Activated T-helper 17 cell treated with anti-CD3 and anti-CD28 coated beads, Interleukin-2, amount 50 U/mL, for 72 hours (primary cell): ENCODE results near the gene MBD5. TPM values are rescaled to one million over a fixed set of nuclear protein-coding genes. Genes with fewer than 3 reads are reported as not detected.
A peak's percentile ranks its signal among the peaks of the same experiment; 100 is the strongest.
"Not testable (repeated sequence)": the region's sequence is repeated elsewhere in the genome, so short reads cannot be mapped to it uniquely, and the experiment has no call there.

Experiments
- ATAC-seq: fragments of 150-1000 bp; cut with Tn5 transposase; replicated peaks from 2 replicates; pipeline ENCODE4 v1.10.0; 2021; ENCODE audit warnings: mild to moderate bottlenecking, moderate library complexity
- H3K27ac Mint-ChIP-seq: one replicate; pipeline ENCODE4 v1.8.0; 2022; ENCODE audit warnings: mixed read lengths
- H3K27me3 Mint-ChIP-seq: one replicate; pipeline ENCODE4 v1.8.0; 2022; ENCODE audit warnings: mixed read lengths
- H3K36me3 Mint-ChIP-seq: one replicate; pipeline ENCODE4 v1.8.0; 2022; ENCODE audit warnings: low read depth, mild to moderate bottlenecking, mixed read lengths
- H3K4me1 Mint-ChIP-seq: one replicate; pipeline ENCODE4 v1.8.0; 2022; ENCODE audit warnings: mixed read lengths
- H3K4me3 Mint-ChIP-seq: one replicate; pipeline ENCODE4 v1.8.0; 2022; ENCODE audit warnings: mild to moderate bottlenecking, mixed read lengths
- H3K9me3 Mint-ChIP-seq: one replicate; pipeline ENCODE4 v1.8.0; 2022; ENCODE audit warnings: mixed read lengths
- total RNA-seq, 2 donors: library from RNA; stranded (reverse); gene quantifications; one replicate each; pipeline ENCODE4 v1.2.3, GENCODE V29; 2022

The MBD5 gene
- total RNA-seq, 2 donors from 2014 or later = 33.5 to 55.7 TPM

- Mint-ChIP-seq H3K4me1 (peaks cover 26% of the 10 kb centered on the region), H3K36me3 (peaks cover 14% of the 10 kb centered on the region)
- not testable (repeated sequence) for ATAC-seq, H3K27me3 Mint-ChIP-seq, H3K4me3 Mint-ChIP-seq, H3K9me3 Mint-ChIP-seq, H3K27ac Mint-ChIP-seq
Observed at GRCh38 chr2:148008411-148008810, 12.5 kb upstream of the MBD5 start.

GRCh38 chr2:148013876-148014275, 7.0 kb upstream of the MBD5 start:
- peaks cover 25% of the 10 kb centered on the region for H3K4me1 Mint-ChIP-seq
- no peak for ATAC-seq
- no peak overlapping the region for H3K4me3 Mint-ChIP-seq
- no peaks in the 10 kb centered on the region for H3K36me3 Mint-ChIP-seq
- H3K27me3 Mint-ChIP-seq = no peaks in the 10 kb centered on the region
- H3K9me3 Mint-ChIP-seq = no peaks in the 10 kb centered on the region
- H3K27ac Mint-ChIP-seq = no peak overlapping the region

DNA sequence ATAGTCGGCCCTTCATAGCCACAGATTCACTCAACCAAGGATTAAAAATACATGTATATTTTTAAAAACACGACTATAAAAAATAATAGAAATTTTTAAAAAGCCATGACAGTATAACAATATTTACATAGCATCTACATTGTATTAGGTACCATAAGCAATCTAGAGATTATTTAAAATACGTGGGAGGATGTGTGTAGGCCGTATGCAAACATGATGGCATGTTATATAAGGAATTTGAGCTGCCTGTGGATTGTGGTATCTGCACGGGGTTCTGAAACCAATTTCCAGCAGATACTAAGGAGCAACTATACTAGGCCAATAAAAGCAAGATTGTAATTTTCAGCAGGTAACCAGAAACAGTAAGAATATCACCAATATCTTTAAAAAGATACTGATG, 6.3 kb upstream of the MBD5 start:
- no peak for ATAC-seq
- Mint-ChIP-seq H3K27ac (no peak overlapping the region), H3K9me3 (no peaks in the 10 kb centered on the region), H3K4me1 (peaks cover 25% of the 10 kb centered on the region), H3K36me3 (no peaks in the 10 kb centered on the region), H3K4me3 (no peak overlapping the region), H3K27me3 (no peaks in the 10 kb centered on the region)

- no peaks in the 10 kb centered on the region for H3K27me3 Mint-ChIP-seq
- no peaks in the 10 kb centered on the region for H3K9me3 Mint-ChIP-seq
- H3K27ac Mint-ChIP-seq = peak within 1 kb of the TSS; percentile 85
- peak; percentile 91 for ATAC-seq
- H3K4me3 Mint-ChIP-seq = peak within 1 kb of the TSS; percentile 88
- peaks cover 24% of the 10 kb centered on the region for H3K4me1 Mint-ChIP-seq
- peaks cover 10% of the 10 kb centered on the region for H3K36me3 Mint-ChIP-seq
Observed at GRCh38 chr2:148020111-148021058, 506 bp upstream of the MBD5 start, which contains the start of gene ORC4. TSS of gene ORC4 (minus strand) at chr2:148020737. CDS start at chr2:147975958, 44,779 bp downstream.

DNA sequence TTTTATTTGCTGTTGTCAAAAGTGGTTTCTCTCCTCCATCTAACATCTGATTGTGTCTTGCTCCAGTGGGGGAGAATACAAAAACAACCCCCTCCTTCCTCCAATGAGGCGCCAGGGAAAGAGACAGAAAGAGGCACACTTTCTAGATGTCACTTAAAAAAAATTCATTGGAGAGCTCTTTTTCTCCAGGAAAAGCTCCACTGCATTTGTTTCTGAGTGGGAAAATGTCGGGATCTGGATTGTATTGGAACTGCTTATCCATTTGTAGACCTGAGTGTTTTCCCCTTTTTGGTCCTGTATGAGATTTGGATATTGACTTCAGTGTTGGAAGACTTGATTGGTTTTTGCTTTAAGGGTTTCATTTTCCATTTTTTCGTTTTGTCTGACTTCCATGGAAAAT, 995 bp downstream of the MBD5 start:
- Mint-ChIP-seq H3K27ac (peak overlapping the region; percentile 85), H3K4me3 (peak overlapping the region; percentile 88), H3K36me3 (peaks cover 10% of the 10 kb centered on the region), H3K27me3 (no peaks in the 10 kb centered on the region), H3K9me3 (no peaks in the 10 kb centered on the region), H3K4me1 (peaks cover 21% of the 10 kb centered on the region)
- ATAC-seq = no peak

GRCh38 chr2:148022351-148022750, 1.5 kb downstream of the MBD5 start:
- Mint-ChIP-seq H3K27me3 (no peaks in the 10 kb centered on the region), H3K27ac (peak overlapping the region; percentile 85), H3K36me3 (peaks cover 10% of the 10 kb centered on the region), H3K4me1 (peaks cover 20% of the 10 kb centered on the region), H3K4me3 (peak overlapping the region; percentile 88), H3K9me3 (no peaks in the 10 kb centered on the region)
- no peak for ATAC-seq

GRCh38 chr2:148022882-148023281, 2.0 kb downstream of the MBD5 start:
- Mint-ChIP-seq H3K4me1 (peaks cover 17% of the 10 kb centered on the region), H3K9me3 (no peaks in the 10 kb centered on the region), H3K36me3 (peaks cover 10% of the 10 kb centered on the region), H3K4me3 (peak overlapping the region; percentile 88), H3K27ac (peak overlapping the region; percentile 56), H3K27me3 (no peaks in the 10 kb centered on the region)
- ATAC-seq = no peak

DNA sequence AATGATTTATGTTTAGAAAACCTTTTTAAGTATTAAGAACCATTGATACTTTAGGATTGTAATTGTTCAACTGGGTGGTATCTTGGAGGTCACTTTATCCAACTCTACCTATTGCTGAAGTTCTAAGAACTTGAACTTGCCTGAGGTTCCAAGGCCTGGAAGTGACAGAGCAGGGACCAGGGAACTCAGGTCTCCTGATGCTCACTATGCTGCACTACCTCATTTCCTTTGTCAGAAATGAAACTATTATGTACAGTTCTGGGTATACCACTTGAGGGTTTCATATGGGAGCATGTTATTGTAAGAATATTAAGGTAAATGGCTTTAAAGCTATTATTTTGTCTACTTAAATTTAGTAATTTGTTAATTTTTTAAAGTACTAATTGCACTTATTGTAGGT, 3.0 kb downstream of the MBD5 start:
- Mint-ChIP-seq H3K4me1 (peaks cover 7% of the 10 kb centered on the region), H3K9me3 (no peaks in the 10 kb centered on the region), H3K27me3 (no peaks in the 10 kb centered on the region), H3K36me3 (peaks cover 10% of the 10 kb centered on the region), H3K4me3 (peak overlapping the region; percentile 88), H3K27ac (peak overlapping the region; percentile 54)
- ATAC-seq = no peak

DNA sequence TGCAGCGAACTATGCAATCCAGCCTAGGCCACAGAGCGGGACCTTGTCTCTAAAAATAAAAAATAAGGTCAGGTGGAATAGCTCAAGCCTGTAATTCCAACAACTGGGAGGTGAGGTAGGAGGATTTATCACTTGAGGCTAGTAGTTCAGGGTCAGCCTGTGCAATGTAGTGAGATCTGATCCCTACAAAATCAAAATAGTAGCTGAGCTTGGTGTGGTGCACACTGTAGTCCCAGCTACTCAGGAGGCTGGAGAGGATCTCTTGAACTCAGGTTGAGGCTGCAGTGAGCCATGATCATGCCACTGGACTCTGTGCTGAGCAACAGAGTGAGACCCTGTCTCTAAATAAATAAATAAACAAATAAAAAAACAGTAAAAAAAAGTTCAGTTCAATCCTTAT, 5.7 kb downstream of the MBD5 start:
- Mint-ChIP-seq H3K27me3 (no peaks in the 10 kb centered on the region), H3K4me1 (peaks cover 6% of the 10 kb centered on the region), H3K9me3 (no peaks in the 10 kb centered on the region), H3K27ac (no peak overlapping the region), H3K36me3 (no peaks in the 10 kb centered on the region), H3K4me3 (no peak overlapping the region)
- ATAC-seq = no peak

GRCh38 chr2:148027822-148028221, 6.9 kb downstream of the MBD5 start:
- Mint-ChIP-seq H3K27me3 (no peaks in the 10 kb centered on the region), H3K4me3 (no peak overlapping the region), H3K4me1 (peaks cover 6% of the 10 kb centered on the region), H3K9me3 (no peaks in the 10 kb centered on the region), H3K27ac (no peak overlapping the region), H3K36me3 (no peaks in the 10 kb centered on the region)
- ATAC-seq = no peak

- no peaks in the 10 kb centered on the region for H3K27me3 Mint-ChIP-seq
- ATAC-seq = no peak
- no peaks in the 10 kb centered on the region for H3K36me3 Mint-ChIP-seq
- no peak overlapping the region for H3K4me3 Mint-ChIP-seq
- no peaks in the 10 kb centered on the region for H3K9me3 Mint-ChIP-seq
- H3K4me1 Mint-ChIP-seq = peaks cover under 1% of the 10 kb centered on the region
- H3K27ac Mint-ChIP-seq = no peak overlapping the region
Observed at GRCh38 chr2:148028781-148029180, 7.9 kb downstream of the MBD5 start.

- H3K4me3 Mint-ChIP-seq = no peak overlapping the region
- no peak for ATAC-seq
- H3K4me1 Mint-ChIP-seq = no peaks in the 10 kb centered on the region
- H3K9me3 Mint-ChIP-seq = no peaks in the 10 kb centered on the region
- no peaks in the 10 kb centered on the region for H3K27me3 Mint-ChIP-seq
- no peaks in the 10 kb centered on the region for H3K36me3 Mint-ChIP-seq
- no peak overlapping the region for H3K27ac Mint-ChIP-seq
Observed at GRCh38 chr2:148031152-148031551, 10.3 kb downstream of the MBD5 start.

DNA sequence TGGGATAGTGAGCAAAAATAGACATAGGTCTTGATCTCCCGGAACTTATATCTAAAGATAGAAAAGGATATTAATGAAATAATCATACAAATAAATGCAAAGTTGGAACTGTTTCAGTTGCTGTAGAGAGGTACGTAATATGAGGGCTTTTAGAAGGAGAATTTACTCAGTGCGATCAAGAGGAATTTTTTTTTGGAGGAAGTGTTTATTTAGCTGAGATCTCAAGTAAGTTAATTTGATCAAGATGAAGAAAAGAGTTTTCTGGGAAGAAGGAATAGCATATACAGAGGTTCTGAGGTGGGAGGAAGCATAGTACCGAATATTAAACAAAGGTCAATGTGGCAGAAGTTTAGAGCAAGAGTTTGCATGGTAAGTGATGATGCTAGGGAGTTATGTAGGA, 11.3 kb downstream of the MBD5 start:
- H3K36me3 Mint-ChIP-seq = no peaks in the 10 kb centered on the region
- H3K4me1 Mint-ChIP-seq = no peaks in the 10 kb centered on the region
- ATAC-seq = no peak
- H3K4me3 Mint-ChIP-seq = no peak overlapping the region
- no peak overlapping the region for H3K27ac Mint-ChIP-seq
- H3K9me3 Mint-ChIP-seq = no peaks in the 10 kb centered on the region
- H3K27me3 Mint-ChIP-seq = no peaks in the 10 kb centered on the region

DNA sequence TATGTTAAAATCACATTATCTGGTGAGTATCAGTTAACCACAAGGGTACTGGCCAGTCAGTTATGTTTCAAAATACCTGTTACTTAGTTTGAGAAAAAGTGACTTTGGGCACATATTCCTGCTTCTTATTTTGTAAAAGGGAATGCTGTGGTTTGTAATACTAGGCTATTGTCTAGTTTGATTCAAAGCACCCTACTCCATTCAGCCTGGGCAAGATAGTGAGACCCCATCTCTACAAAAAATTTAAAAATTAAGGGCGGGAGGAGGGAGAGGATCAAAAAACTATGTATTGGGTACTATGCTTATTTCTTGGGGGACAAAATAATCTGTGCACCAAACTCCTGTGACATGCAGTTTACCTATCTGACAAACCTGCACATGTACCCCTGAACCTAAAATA, 18.9 kb downstream of the MBD5 start:
- Mint-ChIP-seq H3K9me3 (no peaks in the 10 kb centered on the region), H3K36me3 (no peaks in the 10 kb centered on the region), H3K27ac (no peak overlapping the region), H3K27me3 (no peaks in the 10 kb centered on the region), H3K4me1 (no peaks in the 10 kb centered on the region), H3K4me3 (no peak overlapping the region)
- ATAC-seq = no peak

DNA sequence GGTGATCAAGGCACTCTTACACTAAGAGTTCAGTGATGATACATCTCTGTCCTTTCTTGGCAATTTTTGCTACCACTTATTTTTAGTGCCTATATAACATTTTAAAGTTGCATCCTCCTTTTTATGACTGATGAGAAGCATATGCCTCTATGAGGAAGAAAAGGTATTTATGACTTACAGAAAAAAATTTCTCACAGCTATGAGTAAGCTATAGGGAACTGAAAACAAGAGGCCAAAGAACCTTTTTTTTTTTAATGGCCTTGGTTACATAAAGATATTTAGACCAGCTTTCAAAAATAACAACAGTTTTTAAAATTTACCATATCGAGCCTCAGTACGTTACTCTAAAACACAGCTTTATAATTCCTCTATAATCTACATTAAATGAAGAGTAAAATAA, 21.3 kb downstream of the MBD5 start:
- H3K4me3 Mint-ChIP-seq = no peak overlapping the region
- no peaks in the 10 kb centered on the region for H3K9me3 Mint-ChIP-seq
- peaks cover 11% of the 10 kb centered on the region for H3K4me1 Mint-ChIP-seq
- no peak overlapping the region for H3K27ac Mint-ChIP-seq
- no peaks in the 10 kb centered on the region for H3K27me3 Mint-ChIP-seq
- H3K36me3 Mint-ChIP-seq = no peaks in the 10 kb centered on the region
- ATAC-seq = no peak
